ENCODE data around the gene MPP2. TPM values are rescaled to one million over a fixed set of nuclear protein-coding genes. Genes with fewer than 3 reads are reported as not detected.
"Not testable (repeated sequence)": the region's sequence is repeated elsewhere in the genome, so short reads cannot be mapped to it uniquely, and the experiment has no call there.

MPP2 gene
- total RNA-seq, 2 donors from 2014 or later: 1.1 to 2.8 TPM

DNA sequence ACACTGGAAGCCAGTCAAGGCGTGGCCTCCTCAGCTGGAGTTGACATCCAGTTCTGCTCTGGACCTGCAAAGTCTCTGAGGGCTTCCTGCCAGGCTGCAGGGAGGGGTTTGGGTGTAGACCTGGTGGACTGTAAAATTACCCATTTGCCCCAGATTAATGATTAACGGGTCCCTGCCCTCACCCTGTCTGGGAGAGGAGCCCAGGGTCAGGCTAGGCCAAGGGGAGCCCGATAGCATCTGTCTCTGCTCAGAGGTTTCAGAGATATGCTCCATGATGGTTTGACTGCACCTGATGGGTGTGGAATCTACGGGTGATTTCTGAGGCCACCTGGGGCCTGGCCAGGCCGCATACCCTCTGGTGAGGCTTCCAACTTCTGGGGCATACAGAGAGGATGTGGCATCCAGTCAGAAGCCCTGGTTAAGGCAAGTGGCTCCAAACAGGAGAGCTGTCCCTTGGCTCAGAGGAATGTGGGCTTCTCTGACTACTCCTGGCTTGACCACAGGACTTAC, 23.8 kb upstream of the MPP2 start:
- no peak overlapping the region for H3K9ac ChIP-seq (ENCODE audit: low read depth in 2 of 2, low read length in 2 of 2)
- H3K36me3 ChIP-seq: no peaks in the 10 kb centered on the region
- no peaks in the 10 kb centered on the region for H3K4me1 ChIP-seq
- no peaks in the 10 kb centered on the region for H3K9me3 ChIP-seq
- no peak overlapping the region for H3K27ac ChIP-seq
- no peak overlapping the region for H3K4me3 ChIP-seq
- TF ChIP-seq CTCF (IDR thresholded peaks at IDR 0.05): no peak
- no peaks in the 10 kb centered on the region for H3K27me3 ChIP-seq
- DNase-seq: peak; percentile 94
- intact Hi-C loops (cut with DNase I): no loop called here

GRCh38 chr17:43928609-43929008, 21.3 kb upstream of the MPP2 start:
- no peaks in the 10 kb centered on the region for H3K36me3 ChIP-seq
- intact Hi-C loops (cut with DNase I): no loop called here
- H3K9ac ChIP-seq (ENCODE audit: low read depth in 2 of 2, low read length in 2 of 2): no peak overlapping the region
- no peak overlapping the region for H3K4me3 ChIP-seq
- no peak for TF ChIP-seq CTCF (IDR thresholded peaks at IDR 0.05)
- no peaks in the 10 kb centered on the region for H3K9me3 ChIP-seq
- DNase-seq: no peak
- no peaks in the 10 kb centered on the region for H3K4me1 ChIP-seq
- H3K27me3 ChIP-seq: no peaks in the 10 kb centered on the region
- H3K27ac ChIP-seq: no peak overlapping the region

GRCh38 chr17:43927929-43928328, 20.6 kb upstream of the MPP2 start:
- DNase-seq; H3K36me3 ChIP-seq; H3K27me3 ChIP-seq; H3K4me1 ChIP-seq; H3K4me3 ChIP-seq; intact Hi-C loops (cut with DNase I); H3K27ac ChIP-seq; H3K9me3 ChIP-seq; H3K9ac ChIP-seq (ENCODE audit: low read depth in 2 of 2, low read length in 2 of 2): not testable (repeated sequence)

- Histone ChIP-seq H3K9me3 (no peaks in the 10 kb centered on the region), H3K36me3 (no peaks in the 10 kb centered on the region), H3K4me1 (no peaks in the 10 kb centered on the region), H3K4me3 (peak overlapping the region; percentile 23), H3K27ac (no peak overlapping the region), H3K27me3 (no peaks in the 10 kb centered on the region), H3K9ac (ENCODE audit: low read depth in 2 of 2, low read length in 2 of 2) (peak overlapping the region; percentile 16 to 51)
- no peak for TF ChIP-seq CTCF (IDR thresholded peaks at IDR 0.05)
- intact Hi-C loops (cut with DNase I): no loop called here
- DNase-seq: peak; percentile 35
These were observed 19.9 kb upstream of the MPP2 start for GRCh38 chr17:43927060-43927864.

DNA sequence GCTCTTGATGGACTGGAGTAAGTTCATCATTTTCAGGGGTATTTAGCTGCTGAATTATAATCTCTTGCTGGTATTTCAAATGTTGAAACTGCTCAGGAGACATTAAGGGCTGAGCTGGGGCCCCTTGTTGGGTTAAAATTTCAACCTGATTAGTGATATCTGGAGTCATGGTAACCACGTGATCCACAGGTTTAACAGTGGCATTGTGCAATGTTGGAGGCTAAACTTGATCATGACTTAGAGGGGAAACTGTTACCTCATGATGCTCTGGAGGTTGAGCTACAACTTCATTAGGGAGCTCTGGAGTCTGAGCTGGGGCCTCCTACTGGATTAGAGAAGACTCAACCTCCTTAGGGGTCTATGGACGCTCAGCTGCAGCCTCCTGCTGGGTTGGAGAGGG, 17.2 kb upstream of the MPP2 start:
- H3K27ac ChIP-seq: no peak overlapping the region
- DNase-seq: no peak
- no peaks in the 10 kb centered on the region for H3K36me3 ChIP-seq
- no peaks in the 10 kb centered on the region for H3K27me3 ChIP-seq
- H3K9me3 ChIP-seq: no peaks in the 10 kb centered on the region
- no peak overlapping the region for H3K4me3 ChIP-seq
- no peaks in the 10 kb centered on the region for H3K4me1 ChIP-seq
- TF ChIP-seq CTCF (IDR thresholded peaks at IDR 0.05): no peak
- no peak overlapping the region for H3K9ac ChIP-seq (ENCODE audit: low read depth in 2 of 2, low read length in 2 of 2)
- intact Hi-C loops (cut with DNase I): no loop called here

- no peaks in the 10 kb centered on the region for H3K27me3 ChIP-seq
- H3K36me3 ChIP-seq: no peaks in the 10 kb centered on the region
- H3K9ac ChIP-seq (ENCODE audit: low read depth in 2 of 2, low read length in 2 of 2): no peak overlapping the region
- H3K4me3 ChIP-seq: no peak overlapping the region
- no peaks in the 10 kb centered on the region for H3K4me1 ChIP-seq
- no peak for DNase-seq
- intact Hi-C loops (cut with DNase I): no loop called here
- H3K9me3 ChIP-seq: no peaks in the 10 kb centered on the region
- no peak overlapping the region for H3K27ac ChIP-seq
- TF ChIP-seq CTCF (IDR thresholded peaks at IDR 0.05): no peak
These were observed 13.3 kb upstream of the MPP2 start for GRCh38 chr17:43920500-43921095.

Data from colonic mucosa (tissue), 4 donors.